Stimulated activated CD8-positive, alpha-beta memory T cell treated with anti-CD3 and anti-CD28 coated beads, Interleukin-15, amount 100 ng/mL, for 1 hour (primary cell): ENCODE data around the gene THAP4.

ENCODE experiments used
- DNase-seq: peaks from one replicate; pipeline ENCODE4 v3.0.0-alpha.2; 2020; ENCODE audit warnings: low read depth

Gene THAP4

DNA sequence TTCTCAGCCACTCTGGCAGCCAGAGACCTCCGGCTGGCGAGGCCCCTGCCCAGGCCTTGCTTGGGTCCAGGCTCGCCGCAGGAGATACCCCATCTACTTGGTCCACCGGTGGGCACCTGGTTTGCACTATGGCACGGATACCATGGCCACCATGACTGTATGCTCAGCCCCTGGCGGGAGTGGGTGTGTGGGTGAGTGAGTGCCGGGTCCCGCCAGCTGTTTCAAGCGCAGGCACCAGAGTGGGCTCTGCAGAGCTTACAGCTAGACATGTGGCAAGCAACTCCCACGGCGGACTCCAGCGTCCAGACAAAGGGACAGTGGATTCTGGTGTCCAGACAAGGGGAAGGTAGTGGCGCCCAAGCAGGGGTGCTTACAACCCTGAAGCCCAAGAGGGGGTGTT, 2.0 kb upstream of the THAP4 start:
- DNase-seq = no peak

DNA sequence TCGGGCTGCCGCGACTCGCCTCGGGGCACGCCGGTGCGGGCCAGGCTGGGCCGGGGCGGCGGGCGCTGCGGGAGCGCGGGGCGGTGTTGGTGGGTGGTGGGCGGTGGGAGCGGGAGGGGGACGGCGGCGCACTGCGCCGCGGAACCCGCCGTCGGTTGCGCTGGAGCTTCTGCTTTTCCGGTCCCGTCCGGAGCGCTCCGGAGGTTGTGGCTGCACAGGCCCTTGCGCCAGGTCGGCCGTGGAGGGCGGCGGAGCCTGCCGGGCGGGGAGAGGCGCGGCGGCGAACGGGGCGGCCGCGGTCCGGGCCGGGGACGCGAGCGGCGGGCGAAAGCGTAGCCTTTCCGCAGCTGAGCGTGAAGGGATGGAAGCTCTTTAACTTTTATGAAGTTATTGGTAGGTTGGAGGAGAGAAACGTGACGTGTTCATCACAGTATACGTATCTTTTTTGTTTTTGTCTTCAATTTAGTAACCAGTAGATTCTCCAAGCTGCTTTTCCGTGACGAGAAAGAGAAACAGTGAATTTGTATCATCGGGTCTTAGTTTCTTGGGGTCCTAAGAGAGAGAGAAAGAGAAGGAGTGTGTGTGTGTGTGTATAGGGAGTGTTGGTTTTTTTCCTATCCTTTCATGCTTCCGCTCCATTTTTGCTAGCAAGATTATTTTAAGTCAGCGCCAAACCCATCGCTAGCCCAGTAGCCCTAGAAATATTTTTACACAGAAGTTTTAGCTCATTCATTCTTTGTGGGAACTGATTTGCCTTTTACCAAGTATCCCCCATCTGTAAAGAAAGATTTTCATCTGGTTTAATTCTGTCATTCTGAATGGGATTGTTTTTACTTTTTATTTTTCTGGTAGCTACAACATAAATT, 1.1 kb upstream of the THAP4 start:
- DNase-seq = no peak

DNA sequence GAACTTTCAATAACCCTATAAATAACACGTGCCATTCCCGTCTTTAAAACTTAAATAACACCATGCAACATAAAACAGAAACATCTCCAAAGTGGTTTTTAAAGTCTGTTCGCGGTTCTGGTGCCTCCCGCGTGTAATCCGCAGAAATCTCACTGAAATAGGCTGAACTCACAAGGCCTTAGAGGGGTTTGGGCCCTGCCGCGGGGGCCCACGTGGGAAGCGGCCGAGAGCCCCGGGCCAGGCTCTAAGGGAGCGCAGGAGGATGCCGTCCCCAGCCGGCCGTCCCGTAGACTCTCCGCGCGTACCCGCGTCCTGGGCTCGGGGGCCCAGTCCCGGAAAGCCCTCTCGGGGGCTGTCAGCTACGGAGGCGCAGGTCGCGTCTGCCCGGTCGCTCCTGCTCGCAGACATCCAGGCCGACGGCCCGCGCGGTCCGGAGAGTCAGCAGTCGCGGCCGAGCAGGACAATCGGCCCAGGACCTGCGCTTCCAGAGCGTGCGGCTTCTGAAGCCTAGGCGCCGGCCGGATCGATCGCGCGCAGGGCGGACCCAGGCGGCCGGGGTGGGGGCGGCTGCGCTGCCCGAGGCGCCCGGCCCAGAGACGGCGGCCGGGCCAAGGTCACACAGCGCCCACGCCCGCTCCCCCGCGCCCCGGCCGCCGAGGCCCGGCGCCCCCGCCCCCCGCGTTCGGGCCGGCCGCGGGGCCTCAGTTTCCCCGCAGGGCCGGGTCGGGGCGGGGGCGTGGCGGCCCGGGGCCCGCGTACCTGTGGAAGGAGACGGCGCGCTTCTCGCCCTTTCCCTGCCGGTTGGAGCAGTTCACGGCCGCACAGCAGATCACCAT, 558 bp downstream of the THAP4 start:
- no peak for DNase-seq

DNA sequence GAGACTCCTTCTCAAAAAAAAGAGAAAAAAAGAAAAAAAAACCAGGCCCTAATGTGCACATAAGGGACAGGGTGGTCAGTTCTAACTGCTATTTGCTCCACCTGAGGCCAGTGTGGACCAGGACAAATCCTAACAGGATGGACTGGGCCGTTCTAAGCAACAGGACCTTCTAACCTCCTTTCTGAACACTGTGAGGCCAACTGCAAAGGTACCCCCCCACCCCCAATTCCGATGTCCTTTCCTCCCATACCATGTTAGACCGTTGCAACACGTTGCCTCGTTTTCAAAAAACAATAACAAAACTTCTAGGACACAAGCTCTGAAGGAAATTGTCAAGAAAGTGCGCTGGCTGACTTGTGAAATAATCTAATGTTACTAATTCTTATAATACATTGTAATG, 1.2 kb downstream of the THAP4 start:
- no peak for DNase-seq

DNA sequence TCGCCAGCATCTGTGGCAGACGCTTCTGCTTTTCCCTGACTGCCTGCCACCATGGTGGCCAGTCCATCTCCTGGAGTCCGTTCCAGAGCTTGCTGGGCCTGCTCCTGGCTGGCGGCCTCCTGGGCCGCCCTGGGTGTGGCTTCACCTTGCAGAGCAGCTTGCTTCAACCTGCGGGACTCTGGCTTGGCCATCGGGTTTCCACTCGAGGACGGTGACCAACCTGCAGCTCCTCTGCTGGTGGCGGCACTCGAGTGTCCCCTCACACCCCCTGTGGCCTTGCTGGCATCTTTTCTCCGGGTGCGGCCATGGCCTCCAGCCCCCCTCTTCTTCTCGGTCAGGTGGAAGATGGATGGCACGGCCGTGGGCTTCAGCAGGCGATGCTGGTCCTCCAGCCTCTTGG, 3.4 kb downstream of the THAP4 start:
- DNase-seq = no peak

DNA sequence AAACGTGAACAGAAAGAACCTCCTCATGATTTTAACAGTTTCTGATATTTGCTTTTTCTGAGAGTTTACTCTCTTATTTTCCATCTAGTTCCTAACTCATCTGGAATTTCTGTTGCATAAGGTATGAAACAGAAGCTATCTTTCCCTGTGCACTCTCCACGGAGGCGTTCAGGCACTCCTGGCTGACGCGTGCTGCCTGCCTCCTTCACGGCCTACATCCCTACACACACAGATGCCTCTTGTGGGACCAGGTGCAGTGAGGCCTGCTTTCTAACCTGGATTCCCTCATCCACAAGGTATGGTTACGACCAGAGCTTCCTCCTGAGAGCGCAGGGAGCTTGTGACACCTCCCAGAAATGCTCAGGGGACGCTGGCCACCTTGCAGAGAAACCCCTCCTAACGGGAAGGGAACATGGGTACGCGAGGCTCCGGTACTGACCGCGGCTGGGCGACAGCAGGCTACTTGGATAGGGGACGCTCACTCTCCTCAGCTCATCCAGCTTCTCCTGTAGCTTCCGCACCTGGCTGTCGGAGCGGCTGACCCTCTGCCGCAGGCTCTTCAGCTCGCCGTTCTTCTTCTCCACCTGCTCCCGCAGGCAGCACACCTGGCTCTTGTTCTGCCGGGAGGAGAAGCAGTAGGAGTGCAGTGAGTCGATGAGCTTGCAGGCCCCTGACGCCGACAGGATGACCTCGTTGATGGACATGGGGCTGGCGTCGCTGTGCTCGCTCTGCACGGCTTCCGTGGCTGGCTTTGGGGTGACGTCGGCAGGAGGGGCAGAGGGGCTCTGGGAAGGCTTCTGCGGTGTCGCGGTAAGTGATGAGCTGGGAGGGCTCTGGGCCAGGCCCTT, 4.3 kb downstream of the THAP4 start:
- DNase-seq = no peak

DNA sequence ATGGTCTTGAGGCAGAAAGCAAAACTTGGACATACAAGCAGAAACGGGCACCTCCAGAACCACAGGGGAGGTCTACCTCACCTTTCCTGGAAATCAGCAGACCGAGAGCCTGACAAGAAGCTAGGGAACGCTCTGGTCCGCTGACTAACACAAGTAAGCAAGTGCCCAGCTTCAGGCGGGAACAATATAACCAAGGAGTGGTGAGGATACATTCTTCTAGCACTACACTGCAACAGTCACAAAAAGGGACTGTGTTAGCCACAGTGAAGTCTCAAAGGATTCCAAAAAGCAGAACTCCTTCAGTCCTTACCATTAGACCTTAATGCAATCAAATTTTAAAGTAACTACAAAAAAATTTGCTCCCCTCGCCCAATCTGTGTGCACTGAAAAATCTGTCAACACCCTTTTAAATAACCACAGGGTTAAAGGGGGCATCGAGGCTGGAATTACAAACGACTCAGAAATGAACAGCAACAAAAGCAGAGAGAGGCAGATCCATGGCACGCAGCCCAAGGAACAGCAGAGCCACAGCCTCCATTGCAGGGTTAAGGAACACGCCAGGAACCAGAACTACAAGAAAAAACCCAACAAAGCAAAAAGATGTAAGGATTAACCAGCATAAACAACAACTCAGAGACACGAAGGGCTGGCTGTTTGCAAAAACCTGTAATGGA, 7.1 kb downstream of the THAP4 start:
- DNase-seq = no peak

DNA sequence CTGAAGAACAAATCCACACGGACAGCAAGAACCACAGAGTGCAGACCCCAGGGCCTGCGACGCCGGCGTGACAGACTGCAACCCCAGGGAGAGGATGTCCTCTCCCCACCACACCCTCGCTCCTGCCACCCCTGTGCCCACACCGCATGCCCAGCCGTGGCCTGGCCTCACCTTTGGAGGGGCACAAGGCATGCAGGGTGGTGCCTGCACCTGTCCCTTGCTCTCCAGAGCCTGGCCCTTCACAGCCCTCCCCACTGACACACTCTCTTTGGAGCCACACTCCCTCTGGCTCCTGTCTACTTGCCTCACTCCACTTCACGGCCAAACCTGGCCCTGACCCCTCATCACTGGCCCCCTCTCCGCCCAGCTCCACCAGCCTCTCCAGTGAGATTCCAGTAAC, 9.3 kb downstream of the THAP4 start:
- no peak for DNase-seq

DNA sequence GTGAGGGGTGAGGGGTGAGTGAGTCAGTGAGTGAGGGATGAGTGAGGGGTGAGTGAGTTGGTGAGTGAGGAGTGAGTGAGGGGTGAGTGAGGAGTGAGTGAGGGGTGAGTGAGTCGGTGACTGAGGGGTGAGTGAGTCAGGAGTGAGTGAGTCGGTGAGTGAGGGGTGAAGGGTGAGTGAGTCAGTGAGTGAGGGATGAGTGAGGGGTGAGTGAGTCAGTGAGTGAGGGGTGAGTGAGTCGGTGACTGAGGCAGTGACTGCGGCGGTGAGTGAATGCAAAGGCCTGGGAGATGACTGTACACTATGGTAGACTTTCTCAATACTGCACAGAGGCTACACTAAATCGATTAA, 16.6 kb downstream of the THAP4 start:
- DNase-seq = no peak

DNA sequence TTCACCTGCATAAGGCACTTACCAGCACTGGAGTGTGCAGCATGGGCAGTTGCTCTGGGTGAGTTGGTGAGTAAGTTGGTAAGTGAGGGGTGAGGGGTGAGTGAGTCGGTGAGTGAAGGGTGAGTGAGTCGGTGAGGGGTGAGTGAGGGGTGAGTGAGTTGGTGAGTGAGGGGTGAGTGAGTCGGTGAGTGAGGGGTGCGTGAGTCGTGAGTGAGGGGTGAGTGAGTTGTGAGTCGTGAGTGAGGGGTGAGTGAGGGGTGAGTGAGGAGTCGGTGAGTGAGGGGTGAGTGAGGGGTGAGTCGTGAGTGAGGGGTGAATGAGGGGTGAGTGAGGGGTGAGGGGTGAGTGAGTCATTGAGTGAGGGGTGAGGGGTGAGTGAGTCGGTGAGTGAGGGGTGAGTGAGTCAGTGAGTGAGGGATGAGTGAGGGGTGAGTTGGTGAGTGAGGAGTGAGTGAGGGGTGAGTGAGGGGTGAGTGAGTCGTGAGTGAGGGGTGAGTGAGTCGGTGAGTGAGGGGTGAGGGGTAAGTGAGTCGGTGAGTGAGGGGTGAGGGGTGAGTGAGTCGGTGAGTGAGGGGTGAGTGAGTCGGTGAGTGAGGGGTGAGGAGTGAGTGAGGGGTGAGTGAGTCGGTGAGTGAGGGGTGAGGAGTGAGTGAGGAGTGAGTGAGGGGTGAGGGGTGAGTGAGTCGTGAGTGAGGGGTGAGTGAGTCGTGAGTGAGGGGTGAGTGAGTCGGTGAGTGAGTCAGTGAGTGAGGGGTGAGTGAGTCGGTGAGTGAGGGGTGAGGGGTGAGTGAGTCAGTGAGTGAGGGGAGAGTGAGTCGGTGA, 17.1 kb downstream of the THAP4 start:
- DNase-seq = no peak

DNA sequence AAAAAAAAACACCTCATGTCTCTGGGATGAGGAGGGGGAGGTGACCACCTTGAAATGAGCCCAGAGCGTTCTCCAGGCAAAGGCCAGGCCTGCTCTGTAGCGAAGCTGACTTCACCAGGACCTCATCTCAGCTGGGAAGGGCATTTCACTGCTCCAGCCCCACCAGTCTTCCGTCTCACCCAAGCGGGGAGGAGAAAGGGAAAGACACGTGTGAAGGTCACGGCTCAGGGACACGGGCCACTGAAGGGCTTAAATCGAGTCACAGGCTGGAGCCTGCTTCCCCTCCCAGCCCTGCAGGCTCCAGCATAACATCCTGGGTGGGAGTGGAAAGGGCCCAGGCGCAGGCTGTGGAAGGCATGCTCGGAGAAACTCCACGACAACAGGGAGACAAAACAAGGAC, 18.1 kb downstream of the THAP4 start:
- no peak for DNase-seq

DNA sequence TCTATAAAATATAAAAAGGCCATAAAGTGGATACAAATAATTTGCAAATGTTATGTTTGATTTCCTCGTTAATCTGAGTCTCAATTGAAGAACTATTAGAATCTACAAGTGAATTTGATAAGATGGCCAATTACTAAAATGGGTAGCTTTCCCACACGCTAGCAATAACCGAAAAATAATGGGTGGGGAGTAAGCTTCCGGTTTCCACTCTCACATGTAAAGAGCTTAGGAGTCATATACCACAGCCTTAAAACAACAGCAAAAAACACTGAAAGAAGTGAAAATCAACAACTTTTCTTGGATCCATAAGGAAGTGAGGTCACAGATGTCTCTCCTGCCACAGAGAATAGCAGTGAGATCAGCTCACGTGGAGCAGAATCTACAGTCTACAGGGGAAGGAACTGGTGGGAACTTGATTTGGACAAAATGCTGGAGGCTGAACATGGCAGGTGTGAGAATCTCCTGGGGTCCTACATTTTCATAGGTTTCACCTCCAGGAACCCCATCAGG, 18.6 kb downstream of the THAP4 start:
- no peak for DNase-seq

DNA sequence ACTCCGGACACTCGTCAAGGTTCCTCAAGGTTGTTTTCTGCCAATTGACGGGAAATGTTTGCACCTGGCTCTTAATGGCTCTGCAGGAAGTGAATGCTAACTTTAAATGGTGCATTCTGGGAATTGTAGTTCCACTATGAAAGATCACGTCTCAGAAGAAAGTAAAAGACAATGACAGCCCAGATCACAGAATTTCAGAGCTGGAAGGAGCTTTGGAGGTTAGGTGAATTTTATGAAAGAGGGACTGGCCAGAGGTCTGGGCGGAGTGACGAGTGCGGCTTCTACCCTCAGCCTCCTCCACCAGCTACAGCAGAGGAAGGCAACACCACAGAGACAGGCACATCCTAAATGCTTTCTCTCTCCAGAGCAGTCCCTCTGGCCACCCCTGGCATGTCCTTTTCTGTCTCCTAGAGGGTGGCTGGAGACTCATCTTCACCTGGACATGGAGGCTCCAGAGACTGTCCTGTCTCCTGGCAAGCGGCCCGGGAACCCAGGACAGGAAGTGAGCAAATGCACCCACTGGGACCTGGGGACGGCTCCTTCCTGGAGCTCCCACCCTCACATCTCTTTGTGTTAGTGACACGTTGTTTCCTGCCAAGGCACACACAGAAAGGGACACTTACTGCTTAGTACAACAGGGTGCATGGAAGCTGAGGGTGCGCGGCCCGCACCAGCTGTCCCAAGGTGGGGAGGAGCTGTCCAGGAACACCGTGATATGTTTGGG, 19.4 kb downstream of the THAP4 start:
- DNase-seq = no peak

DNA sequence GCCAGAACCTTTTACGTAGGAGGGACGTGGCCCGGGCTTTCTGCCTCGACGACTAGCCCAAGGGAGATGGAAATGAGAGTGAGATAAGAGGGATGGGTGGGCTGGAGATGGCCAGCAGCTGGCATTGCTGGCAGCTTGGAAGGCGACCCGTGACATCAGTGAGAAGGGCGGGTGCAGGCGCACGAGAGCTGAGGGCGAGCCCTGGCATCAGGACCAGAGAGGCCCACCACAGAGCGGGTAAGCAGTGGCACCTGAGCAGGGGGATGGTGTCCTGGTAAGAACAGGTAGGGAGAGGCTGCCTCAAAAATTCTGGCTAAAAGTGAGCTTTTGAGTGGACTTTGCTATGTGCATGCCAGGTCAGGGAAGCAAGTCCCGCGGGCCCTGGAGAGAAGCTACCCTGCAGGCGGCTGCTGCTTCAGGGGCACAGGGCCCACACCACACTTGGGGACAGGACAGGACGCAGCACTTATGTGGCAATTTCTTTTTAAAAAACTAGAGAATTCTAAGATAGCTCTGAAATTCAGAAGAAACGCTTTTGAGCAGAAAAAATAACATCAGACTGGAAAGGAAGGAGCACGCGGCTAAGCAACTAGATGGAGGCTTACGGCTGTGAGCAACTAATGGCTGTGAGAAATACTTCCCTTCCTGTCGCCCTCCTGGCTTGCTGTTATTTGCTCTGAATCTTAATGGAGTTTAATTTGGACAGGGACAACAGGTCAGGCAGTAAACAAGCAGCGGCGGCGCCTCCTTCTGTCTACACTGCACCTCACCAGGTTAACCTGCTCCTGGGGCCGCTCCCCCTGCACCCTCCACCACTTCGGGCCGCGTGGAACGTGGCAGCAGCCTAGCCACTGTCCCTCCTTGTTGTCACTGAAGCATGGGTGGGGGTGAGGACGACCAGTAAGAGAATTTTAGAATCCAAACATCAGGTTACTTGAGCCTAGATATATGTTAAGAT, 20.5 kb downstream of the THAP4 start:
- DNase-seq = no peak

DNA sequence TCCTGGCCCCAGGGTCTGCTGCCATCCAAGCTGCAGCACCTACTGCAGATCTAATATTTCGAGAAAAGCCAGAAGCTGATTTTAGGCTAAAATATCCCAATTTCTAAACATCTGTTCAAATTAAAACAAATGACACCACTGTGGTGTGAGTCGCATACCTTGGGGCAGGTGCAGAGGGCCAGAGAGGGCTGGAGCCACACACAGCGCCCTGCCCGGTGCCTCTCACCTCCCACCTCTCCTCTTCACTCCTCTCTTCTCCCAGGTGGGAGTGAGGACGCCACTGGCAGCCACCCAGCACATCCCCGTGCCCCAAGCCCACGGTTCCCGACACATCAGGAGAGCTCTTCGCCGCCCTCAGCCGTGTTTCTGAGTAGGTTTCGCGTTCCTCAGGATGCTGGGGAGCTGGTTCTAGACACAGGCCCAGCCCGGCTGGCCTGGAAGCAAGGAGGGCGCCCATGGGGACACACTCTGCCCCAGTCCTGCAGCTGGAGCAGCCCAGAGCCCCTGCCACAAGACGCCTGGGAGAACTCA, 21.4 kb downstream of the THAP4 start:
- DNase-seq = no peak

DNA sequence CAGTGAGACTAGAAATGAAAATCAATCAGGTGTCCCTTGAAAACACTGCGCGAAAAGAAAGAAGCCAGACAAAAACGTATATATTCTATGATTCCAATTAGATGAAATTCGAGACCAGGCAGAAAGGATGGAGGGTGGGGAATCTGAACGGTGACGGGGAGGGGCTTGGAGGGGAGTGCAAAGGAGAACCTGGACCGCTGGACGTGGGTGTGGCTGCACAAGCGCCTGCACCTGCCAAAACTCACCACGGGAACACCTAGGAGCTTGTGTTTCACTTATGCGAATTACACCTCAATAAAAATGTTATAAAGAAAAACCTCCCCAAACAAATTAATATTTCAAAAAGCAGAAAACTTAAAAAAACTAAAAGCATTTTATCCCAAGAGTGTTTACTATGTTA, 21.9 kb downstream of the THAP4 start:
- DNase-seq = no peak

DNA sequence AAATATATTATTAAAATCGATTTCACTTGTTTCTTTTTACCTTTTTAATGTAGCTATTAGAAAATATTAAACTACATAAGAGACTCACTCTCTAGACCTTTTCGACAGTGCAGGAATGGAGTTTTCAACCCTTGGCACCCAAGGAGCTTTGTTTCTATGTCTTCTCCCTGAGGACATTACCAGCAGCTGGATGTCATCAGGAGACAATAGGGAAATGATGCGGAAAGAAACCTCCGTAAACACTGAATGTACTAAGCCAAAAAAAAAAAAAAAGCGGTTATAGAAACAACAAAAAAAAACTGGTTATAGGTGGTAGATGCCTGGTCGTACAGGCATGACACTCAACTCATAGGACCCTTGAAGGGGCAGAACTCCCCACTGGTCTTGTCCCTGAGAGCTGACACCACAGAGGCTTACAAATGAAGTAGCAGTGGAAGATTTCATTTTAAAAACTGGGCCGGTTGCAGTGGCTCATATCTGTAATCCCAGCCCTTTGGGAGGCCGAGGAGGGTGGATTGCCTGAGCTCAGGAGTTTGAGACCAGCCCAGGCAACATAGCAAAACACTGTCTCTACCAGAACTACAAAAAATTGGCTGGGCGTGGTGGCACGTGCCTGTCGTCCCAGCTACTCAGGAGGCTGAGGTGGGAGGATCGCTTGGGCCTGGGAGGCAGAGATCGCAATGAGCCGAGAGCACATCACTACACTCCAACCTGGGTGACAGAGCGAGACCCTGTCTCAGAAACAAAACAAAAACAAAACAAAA, 23.8 kb downstream of the THAP4 start:
- no peak for DNase-seq
